NB4 (cell line): ENCODE results near the gene PLOD2.

ENCODE experiments used
- POLR2A ChIP-seq: IDR thresholded peaks from 2 replicates; pipeline ENCODE4 v1.6.1; 2011; ENCODE audit warnings: mild to moderate bottlenecking; ENCODE audit not compliant: insufficient read length; ENCODE audit errors: extremely low read depth
- TF ChIP-seq, protein P1 (sequence below): IDR thresholded peaks from one replicate; pipeline ENCODE4 v1.5.1; 2012; ENCODE audit warnings: low read depth, low read length
- TF ChIP-seq, protein P2 (sequence below): IDR thresholded peaks from 2 replicates; pipeline ENCODE4 v1.6.1; 2011; ENCODE audit warnings: low read depth, low read length

DNA sequence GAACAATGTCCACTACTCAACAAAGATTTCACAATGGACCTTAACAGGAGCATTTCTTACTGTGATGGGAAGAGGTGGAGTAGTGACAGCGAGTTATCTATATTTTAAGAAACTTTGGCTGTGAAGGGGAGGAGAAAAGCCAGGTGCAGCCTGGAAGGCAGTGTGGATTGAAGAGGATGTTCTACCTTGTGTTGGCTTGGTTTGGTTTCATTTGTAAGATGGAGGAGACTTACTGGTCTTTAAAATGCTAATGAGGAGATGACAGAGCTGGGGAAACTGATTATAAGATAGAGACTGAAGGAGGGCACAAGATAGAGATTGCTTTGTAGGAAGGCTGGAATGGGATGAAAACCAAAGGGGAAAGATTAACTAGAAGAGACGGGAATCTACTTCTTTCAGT, 59.4 kb downstream of the PLOD2 start:
- TF ChIP-seq, protein P1, sequence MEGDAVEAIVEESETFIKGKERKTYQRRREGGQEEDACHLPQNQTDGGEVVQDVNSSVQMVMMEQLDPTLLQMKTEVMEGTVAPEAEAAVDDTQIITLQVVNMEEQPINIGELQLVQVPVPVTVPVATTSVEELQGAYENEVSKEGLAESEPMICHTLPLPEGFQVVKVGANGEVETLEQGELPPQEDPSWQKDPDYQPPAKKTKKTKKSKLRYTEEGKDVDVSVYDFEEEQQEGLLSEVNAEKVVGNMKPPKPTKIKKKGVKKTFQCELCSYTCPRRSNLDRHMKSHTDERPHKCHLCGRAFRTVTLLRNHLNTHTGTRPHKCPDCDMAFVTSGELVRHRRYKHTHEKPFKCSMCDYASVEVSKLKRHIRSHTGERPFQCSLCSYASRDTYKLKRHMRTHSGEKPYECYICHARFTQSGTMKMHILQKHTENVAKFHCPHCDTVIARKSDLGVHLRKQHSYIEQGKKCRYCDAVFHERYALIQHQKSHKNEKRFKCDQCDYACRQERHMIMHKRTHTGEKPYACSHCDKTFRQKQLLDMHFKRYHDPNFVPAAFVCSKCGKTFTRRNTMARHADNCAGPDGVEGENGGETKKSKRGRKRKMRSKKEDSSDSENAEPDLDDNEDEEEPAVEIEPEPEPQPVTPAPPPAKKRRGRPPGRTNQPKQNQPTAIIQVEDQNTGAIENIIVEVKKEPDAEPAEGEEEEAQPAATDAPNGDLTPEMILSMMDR, result no peak
- TF ChIP-seq POLR2A, result no peak
- TF ChIP-seq, protein P2, sequence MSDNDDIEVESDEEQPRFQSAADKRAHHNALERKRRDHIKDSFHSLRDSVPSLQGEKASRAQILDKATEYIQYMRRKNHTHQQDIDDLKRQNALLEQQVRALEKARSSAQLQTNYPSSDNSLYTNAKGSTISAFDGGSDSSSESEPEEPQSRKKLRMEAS, result no peak
